IPS DF 19.7 (cell line): Measurements from ENCODE around the gene SNORC.

Source experiments
- DNase-seq: peaks from one replicate; pipeline ENCODE4 v3.0.0-alpha.2; 2013; ENCODE audit warnings: low read depth, low spot score

SNORC gene

GRCh38 chr2:232869138-232870017 lies 686 bp upstream of the SNORC start:
- DNase-seq: no peak

GRCh38 chr2:232870766-232871371 lies 805 bp downstream of the SNORC start:
- DNase-seq: no peak

- no peak for DNase-seq
These were observed 1.4 kb downstream of the SNORC start for GRCh38 chr2:232871418-232871834.

GRCh38 chr2:232871835-232872736 lies 2.0 kb downstream of the SNORC start:
- DNase-seq: no peak

- DNase-seq: no peak
These were observed 2.8 kb downstream of the SNORC start for GRCh38 chr2:232872826-232873225.

GRCh38 chr2:232873292-232873908 lies 3.3 kb downstream of the SNORC start:
- DNase-seq: no peak

- no peak for DNase-seq
These were observed 4.0 kb downstream of the SNORC start for GRCh38 chr2:232873909-232874641.

GRCh38 chr2:232874677-232875223 lies 4.7 kb downstream of the SNORC start:
- no peak for DNase-seq

GRCh38 chr2:232875256-232876121 lies 5.4 kb downstream of the SNORC start:
- DNase-seq: no peak

- no peak for DNase-seq
These were observed 6.3 kb downstream of the SNORC start for GRCh38 chr2:232876161-232876977.

GRCh38 chr2:232876978-232877441 lies 6.9 kb downstream of the SNORC start:
- no peak for DNase-seq

GRCh38 chr2:232877940-232878511 lies 8.0 kb downstream of the SNORC start:
- DNase-seq: no peak

- DNase-seq: no peak
These were observed 9.0 kb downstream of the SNORC start for GRCh38 chr2:232878855-232879617.

- DNase-seq: no peak
These were observed 9.8 kb downstream of the SNORC start for GRCh38 chr2:232879618-232880494.

- DNase-seq: no peak
These were observed 10.8 kb downstream of the SNORC start for GRCh38 chr2:232880764-232881351.

GRCh38 chr2:232882085-232882484 lies 12.0 kb downstream of the SNORC start:
- DNase-seq: no peak
